Esophagus (tissue), 2 donors: ENCODE measurements around the gene CEP70. TPM values are rescaled to one million over a fixed set of nuclear protein-coding genes. Genes with fewer than 3 reads are reported as not detected.
"Not testable (repeated sequence)": the region's sequence is repeated elsewhere in the genome, so short reads cannot be mapped to it uniquely, and the experiment has no call there.

Experiments
- H3K27ac ChIP-seq, 2 donors: one replicate each; pipeline ENCODE4 v1.5.1; 2013; ENCODE audit warnings: low read depth in 2 of 2, mild to moderate bottlenecking in 2 of 2, inconsistent platforms in 1 of 2, low read length in 1 of 2, moderate library complexity in 1 of 2
- H3K27me3 ChIP-seq, 2 donors: one replicate each; pipeline ENCODE4 v1.6.1; 2013; ENCODE audit warnings: low read length in 2 of 2, control low read depth in 1 of 2, mild to moderate bottlenecking in 1 of 2; ENCODE audit not compliant: insufficient read depth in 2 of 2, control insufficient read depth in 1 of 2
- H3K36me3 ChIP-seq, 2 donors: one replicate each; pipeline ENCODE4 v1.6.1; 2013; ENCODE audit warnings: low read length in 1 of 2; ENCODE audit not compliant: control insufficient read depth in 2 of 2, insufficient read depth in 2 of 2
- H3K4me1 ChIP-seq, 2 donors: one replicate each; pipeline ENCODE4 v1.6.1; 2013; ENCODE audit warnings: low read length in 1 of 2; ENCODE audit not compliant: control insufficient read depth in 2 of 2, insufficient read depth in 2 of 2
- H3K4me3 ChIP-seq, 2 donors: one replicate each; pipeline ENCODE4 v1.5.1; 2013; ENCODE audit warnings: low read length in 2 of 2, mild to moderate bottlenecking in 2 of 2, low read depth in 1 of 2, moderate library complexity in 1 of 2
- H3K9me3 ChIP-seq, 2 donors: one replicate each; pipeline ENCODE4 v1.6.1; 2013; ENCODE audit warnings: mild to moderate bottlenecking in 2 of 2, low read depth in 1 of 2, low read length in 1 of 2, moderate library complexity in 1 of 2; ENCODE audit not compliant: control insufficient read depth in 2 of 2, insufficient read depth in 1 of 2
- WGBS, 2 donors: extraction: QIAGEN DNeasy Blood & Tissue Kit; methylation state at CpG; one replicate each; pipeline ENCODE4 v1.1.7; 2013; 5-methylcytosine and 5-hydroxymethylcytosine counted together
- polyA plus RNA-seq, 2 donors: library from polyadenylated mRNA; stranded (reverse); fragments of 200-250 nt; gene quantifications; one replicate each; pipeline ENCODE4 v1.2.3, GENCODE V29; 2013
- donor health status: healthy with polysubstance abuse.
- donor health status: Bipolar disorder and iron deficiency.

CEP70 gene
- polyA plus RNA-seq, 2 donors: 7.2 to 8.3 TPM

DNA sequence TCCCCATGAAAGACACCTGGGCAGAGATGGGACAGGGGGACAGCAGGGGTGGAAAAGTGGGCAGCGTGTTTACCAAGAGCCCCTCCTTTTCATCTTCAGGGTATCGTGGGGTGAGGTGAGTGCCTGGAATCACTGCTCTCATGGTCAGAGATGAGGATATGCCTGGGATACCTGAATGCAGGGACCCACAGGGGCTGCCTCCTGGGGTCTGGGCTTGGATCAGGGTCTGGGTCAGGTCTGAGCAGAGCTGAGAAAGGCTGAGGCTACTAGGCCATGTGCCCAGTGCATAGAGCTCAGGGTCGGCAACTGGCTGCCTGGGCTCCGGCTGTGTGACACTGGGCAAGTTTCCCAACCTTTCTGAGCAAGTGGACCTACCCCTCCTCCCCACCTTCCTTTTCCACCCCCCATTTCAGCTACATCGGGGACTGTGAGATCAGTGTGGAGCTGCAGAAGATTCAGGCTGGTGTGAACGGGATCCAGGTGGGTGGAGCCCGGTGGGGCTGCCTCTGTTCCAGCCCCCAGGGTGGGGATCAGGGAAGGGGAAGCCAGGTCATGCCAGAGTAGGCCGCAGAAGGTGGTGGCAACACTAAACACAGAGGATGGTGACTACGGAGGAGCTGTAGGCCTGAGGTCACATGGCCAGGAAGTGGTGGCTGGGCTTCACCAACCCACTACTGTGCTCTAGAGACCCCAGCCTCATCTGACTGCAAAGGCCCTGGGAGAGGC is 135.1 kb downstream of the CEP70 start:
- Histone ChIP-seq H3K27me3 (no peaks in the 10 kb centered on the region), H3K9me3 (peaks cover 0 to 2% of the 10 kb centered on the region in 2 donors)

DNA sequence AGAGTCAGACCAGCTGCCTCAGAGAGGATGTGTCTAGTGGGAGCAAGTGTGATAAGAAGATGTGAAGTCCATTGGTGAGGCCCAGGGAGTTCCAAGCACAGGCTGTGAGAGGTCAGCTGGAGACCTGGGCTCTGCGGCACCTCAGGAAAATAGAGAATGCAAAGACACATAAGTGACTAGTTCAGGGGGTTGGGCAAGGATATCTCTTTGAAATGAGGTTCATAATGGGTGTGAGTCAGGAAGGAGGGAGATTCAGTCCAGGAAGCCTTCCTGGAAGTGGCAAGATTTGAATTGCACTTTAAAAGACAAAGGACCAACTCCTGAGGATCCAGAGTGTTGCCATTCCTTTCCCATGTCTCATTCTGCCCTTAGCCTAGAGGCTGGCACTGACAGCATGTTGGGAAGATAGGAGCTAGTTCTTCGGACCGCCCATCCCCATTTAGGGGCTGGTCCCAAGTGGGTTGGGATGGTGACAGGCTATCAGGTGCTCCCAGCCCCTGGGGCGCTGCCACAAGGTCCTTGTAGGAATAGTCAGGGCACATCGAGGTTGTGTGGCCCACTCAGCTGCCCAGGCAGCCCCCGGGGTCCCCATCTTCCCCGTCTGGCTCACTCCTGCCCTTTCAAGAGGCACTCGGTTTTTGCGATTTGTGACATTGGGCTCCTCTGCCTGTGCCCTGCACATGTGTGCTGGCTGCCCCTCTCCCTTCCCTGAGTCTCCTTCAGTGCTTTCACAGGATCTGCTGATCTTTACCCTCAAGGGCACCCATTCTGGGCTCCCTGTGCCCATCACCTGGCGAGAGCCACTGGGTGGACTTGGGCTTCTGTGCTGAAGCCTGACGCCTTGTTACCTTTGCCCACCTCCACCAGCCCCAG is 136.0 kb downstream of the CEP70 start:
- Histone ChIP-seq H3K9me3 (peaks cover 0 to 2% of the 10 kb centered on the region in 2 donors), H3K27me3 (no peaks in the 10 kb centered on the region), H3K4me3 (no peak overlapping the region), H3K36me3 (no peaks in the 10 kb centered on the region), H3K27ac (no peak overlapping the region), H3K4me1 (peaks cover 0 to 4% of the 10 kb centered on the region in 2 donors)
- 89% methylated on average over 11 of the region's 11 CpGs for WGBS, 2 donors

More for the DNA sequence above, 135.1 kb downstream of the CEP70 start:
- WGBS, 2 donors: 79 to 83% methylated on average over 9 of the region's 9 CpGs
- Histone ChIP-seq H3K4me1 (peaks cover 0 to 4% of the 10 kb centered on the region in 2 donors), H3K4me3 (no peak overlapping the region), H3K27ac (no peak overlapping the region), H3K36me3 (no peaks in the 10 kb centered on the region)

DNA sequence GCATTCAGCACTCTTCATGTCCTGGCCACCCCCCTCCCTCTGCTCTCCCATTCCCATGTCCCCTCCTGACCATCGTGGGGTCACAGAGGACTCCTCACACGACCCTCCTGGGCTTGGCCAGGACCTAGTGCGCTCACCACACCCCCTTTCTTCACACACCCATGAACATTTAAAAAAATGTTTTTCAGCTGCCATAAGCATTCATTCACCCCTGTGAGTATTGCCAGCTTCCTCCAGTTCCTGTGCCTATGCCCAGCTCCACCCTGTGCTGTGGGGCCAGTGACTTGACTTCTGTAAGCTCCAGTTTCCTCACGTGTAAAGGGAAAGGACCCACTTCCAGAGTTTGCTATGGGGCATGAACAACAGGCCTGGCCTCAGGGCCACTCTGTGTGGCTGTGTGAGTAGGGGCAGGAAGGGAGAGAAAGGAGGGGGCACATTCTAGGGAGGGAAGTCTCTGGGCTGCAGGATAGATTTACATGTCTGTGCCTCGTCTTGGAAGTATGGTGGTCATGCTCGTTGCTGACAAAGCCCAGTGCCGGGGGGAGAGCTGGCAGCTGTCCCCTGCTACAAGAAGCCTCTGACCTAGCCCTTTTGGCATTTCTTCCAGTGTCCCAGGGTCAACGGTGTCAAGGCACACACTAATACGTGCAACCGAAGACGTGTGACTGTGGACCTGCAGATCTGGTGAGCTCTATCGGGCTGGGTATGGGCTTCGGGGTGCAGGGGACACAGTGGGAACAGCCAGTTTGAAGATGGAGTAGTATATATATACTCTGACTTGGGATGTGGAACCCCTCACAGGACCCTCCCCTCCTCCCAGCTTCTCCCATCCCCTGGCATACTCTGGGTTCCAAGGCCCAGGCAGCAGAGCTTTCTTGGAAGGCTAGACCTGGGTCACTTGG is 136.8 kb downstream of the CEP70 start:
- H3K27ac ChIP-seq: no peak overlapping the region
- H3K4me1 ChIP-seq: peaks cover 0 to 4% of the 10 kb centered on the region in 2 donors
- H3K27me3 ChIP-seq: no peaks in the 10 kb centered on the region
- H3K9me3 ChIP-seq: peaks cover 0 to 2% of the 10 kb centered on the region in 2 donors
- H3K36me3 ChIP-seq: no peaks in the 10 kb centered on the region
- no peak overlapping the region for H3K4me3 ChIP-seq
- 80 to 83% methylated on average over 13 of the region's 13 CpGs for WGBS, 2 donors

GRCh38 chr3:138455801-138456716 is 138.0 kb downstream of the CEP70 start:
- H3K36me3 ChIP-seq: no peaks in the 10 kb centered on the region
- H3K27me3 ChIP-seq: no peaks in the 10 kb centered on the region
- H3K4me3 ChIP-seq: no peak overlapping the region
- no peak overlapping the region for H3K27ac ChIP-seq
- peaks cover 0 to 2% of the 10 kb centered on the region in 2 donors for H3K9me3 ChIP-seq
- 64 to 72% methylated on average over 13 of the region's 13 CpGs for WGBS, 2 donors
- H3K4me1 ChIP-seq: peaks cover 0 to 4% of the 10 kb centered on the region in 2 donors

DNA sequence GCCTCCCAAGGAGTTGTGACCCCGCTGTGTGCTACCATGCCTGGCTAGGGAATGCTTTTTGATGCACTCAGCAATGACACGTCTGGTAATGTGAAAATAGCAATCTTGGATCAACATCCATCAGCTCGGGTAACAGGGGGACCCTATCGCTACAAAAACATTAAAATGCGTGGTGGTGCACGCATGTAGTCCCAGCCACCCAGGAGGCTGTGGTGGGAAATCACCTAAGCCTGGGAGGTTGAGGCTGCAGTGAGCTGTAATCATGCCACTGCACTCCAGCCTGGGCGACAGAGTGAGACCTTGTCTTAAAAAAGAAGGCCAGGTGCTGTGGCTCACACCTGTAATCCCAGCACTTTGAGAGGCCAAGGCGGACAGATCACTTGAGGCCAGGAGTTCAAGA is 140.1 kb downstream of the CEP70 start:
- H3K9me3 ChIP-seq, H3K36me3 ChIP-seq: not testable (repeated sequence)
- WGBS, 2 donors: 87 to 88% methylated on average over 8 of the region's 8 CpGs

DNA sequence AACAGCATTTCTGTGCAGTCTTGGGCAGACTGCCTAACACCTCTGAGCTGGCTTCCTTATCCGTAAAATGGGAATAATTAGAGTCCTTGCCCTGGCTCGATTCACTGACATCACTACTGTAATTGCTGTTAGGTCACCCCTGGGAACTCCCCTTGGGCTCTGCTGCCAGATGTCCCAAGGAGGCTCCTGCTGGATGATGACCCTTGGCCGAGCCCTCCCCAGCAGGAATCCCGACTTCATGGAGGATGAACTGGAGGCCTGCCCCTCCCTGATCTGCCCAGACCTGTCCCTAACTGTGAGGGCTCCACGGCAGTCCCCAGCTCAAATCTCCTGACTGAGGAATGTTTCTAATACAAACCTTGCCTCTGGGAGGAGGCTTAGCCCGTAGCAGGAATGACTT is 141.6 kb downstream of the CEP70 start:
- no peak overlapping the region for H3K4me3 ChIP-seq
- no peaks in the 10 kb centered on the region for H3K9me3 ChIP-seq
- no peaks in the 10 kb centered on the region for H3K36me3 ChIP-seq
- no peak overlapping the region for H3K27ac ChIP-seq
- no peaks in the 10 kb centered on the region for H3K27me3 ChIP-seq
- H3K4me1 ChIP-seq: peaks cover 0 to 4% of the 10 kb centered on the region in 2 donors
- 40 to 56% methylated on average over 6 of the region's 6 CpGs for WGBS, 2 donors

More for the DNA sequence above, 140.1 kb downstream of the CEP70 start:
- H3K27ac ChIP-seq, H3K4me1 ChIP-seq, H3K4me3 ChIP-seq, H3K27me3 ChIP-seq: not testable (repeated sequence)

DNA sequence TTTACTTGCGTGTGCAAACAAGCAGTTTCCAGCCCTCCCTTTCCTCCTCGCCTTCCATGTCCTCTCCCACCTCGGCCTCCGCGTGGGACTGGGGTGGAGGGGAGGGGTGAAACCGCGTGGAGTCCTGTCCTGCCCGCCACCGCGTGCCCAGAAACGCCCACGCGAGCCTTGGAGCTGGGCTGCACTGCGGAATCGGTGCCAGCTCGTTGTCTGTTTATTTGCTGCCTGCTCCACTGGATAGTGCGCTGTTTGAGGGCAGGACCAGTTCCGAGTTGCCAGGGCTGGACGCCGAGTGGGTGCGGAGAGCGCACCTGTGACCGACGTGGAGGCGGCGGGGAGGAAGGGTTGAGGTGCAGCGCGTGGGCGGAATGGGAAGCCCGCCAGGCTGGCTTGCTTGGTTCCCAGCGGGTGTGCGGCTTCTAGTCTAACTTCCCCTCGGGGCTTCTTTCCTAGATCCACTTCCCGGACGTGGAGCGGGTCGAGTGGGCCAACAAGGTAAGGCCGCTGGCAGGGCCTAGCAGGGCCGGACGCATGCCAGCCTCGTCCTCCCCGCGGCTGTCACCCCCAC is 142.4 kb downstream of the CEP70 start:
- Histone ChIP-seq H3K36me3 (no peaks in the 10 kb centered on the region), H3K9me3 (no peaks in the 10 kb centered on the region), H3K27ac (no peak overlapping the region), H3K4me3 (no peak overlapping the region), H3K27me3 (no peaks in the 10 kb centered on the region), H3K4me1 (peaks cover 0 to 4% of the 10 kb centered on the region in 2 donors)
- 88 to 90% methylated on average over 43 of the region's 43 CpGs for WGBS, 2 donors

DNA sequence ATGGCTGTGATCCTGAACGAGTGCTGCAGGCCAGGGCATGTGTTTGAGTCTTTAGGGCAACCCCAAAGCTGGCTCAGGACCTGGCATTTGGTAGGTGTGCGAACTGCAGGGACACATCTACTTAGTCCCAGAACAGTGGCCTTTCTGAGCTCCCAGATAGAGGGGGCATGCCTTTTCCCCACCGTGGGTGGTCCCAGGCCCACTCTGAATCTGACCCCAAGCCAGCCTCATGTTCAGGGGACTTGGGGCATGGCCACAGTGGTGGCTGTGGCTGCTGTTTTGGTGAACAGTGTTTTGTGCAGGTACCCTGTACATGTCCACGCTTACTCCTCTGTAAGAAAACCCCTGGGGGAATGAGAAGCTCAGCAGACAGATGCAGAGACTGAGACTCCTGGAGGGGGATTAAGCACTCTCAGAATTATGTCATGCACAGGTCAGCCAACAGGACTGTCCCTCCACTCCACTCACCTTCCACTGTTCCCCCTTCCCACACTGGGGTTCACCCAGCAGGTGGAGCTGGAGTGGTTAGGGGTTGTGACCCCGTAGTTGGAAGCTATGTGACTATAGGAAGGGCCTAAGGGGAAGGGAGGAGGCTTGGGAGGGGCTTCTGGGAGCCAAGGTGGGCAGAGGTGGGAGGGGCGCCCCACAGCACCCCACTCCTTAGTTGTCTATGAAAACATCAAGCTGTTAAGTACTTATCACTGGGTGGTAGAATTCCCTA is 143.2 kb downstream of the CEP70 start:
- peaks cover 0 to 2% of the 10 kb centered on the region in 2 donors for H3K4me1 ChIP-seq
- no peak overlapping the region for H3K27ac ChIP-seq
- H3K36me3 ChIP-seq: no peaks in the 10 kb centered on the region
- WGBS, 2 donors: 65 to 69% methylated on average over 6 of the region's 6 CpGs
- H3K9me3 ChIP-seq: no peaks in the 10 kb centered on the region
- no peaks in the 10 kb centered on the region for H3K27me3 ChIP-seq
- no peak overlapping the region for H3K4me3 ChIP-seq
